A549 treated with DMSO at 1 μM for 4 hours (cell line): Measurements from ENCODE around the gene DMGDH. TPM values are rescaled to one million over a fixed set of nuclear protein-coding genes. Genes with fewer than 3 reads are reported as not detected.

Experiments
- total RNA-seq: library from RNA; stranded (reverse); fragments of 200-300 nt; extraction: Qiagen RNA extraction; gene quantifications from 5 replicates; pipeline ENCODE4 v1.2.3, GENCODE V29; 2022; ENCODE audit warnings: low read depth

The DMGDH gene
- total RNA-seq: not detected in 5 replicates

DNA sequence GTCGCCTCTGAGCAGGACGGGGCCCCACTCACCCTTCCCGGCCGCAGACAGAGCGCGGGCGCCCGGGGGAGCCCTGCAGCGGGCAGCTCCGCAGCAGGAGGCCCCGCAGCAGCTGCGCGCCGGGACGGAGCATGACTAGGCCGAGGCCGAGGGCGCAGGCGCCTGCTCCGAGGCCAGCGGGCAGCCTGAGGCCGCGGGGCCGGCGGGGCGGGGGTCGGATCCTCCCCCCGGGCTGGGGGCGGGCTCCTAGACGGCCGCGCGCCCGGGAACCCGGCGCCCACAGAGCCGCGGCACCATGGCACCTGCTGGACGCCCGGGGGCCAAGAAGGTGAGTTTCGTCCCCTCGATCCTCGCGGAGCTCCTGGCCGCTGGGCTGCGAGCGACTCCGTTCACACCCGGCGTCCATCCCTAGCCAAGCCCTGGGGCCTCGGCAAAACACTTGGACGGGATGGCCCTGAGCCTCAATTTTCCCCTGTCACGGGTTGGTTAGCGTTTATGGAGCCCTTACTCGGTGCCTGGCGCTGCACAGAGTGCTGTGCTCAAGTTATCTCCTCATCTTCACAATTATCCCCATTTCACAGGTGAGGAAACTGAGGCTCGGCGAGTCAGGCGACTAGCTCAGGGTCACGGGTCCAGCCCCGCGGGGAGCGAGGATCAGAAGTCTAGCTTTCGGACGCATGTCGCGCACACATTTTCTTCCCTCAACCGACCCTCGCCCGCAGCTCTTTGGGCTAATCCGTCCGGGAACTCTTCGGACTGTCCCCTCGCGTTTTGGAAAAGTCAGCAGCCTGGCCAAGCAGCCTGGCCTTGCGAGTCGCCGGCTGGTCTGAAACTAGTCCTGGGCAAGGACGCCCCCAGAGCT, at the start of gene DMGDH, which contains the start of gene BHMT2:
TSS of gene DMGDH (minus strand) at position 187 of the 862 bp plus-strand sequence. CDS start at position 133, 54 bp downstream.
TSS of gene BHMT2 (plus strand) at position 280 of the 862 bp plus-strand sequence. CDS start at position 296, 16 bp downstream.

DNA sequence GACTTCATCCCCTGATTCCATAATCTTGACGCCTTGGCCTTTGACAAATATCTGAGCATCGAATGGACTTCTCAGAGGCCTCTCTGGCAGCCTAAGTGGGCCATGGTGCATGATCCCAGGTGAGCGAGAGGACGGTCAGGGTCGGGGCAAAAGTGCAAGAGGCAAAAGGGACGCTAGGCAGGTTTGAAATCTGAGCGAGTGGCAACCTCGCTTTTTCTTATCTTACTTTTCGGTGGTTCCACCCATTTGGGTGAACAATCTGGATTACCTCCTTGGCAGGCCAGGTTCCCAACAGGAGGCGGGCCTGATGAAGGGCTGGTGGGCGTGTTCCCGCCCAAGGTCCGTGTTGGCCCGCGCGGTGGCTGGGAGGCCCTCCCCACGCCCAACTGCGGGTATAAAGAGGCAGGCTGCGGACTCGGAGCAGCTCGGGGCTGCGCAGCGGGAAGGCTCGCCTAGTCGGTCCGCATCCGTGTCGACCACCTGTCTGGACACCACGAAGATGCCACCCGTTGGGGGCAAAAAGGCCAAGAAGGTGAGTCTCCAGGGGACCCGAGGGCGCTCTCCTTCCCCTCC, 42.0 kb upstream of the DMGDH start, which contains the start of gene BHMT:
TSS of gene BHMT (plus strand) at position 423 of the 573 bp plus-strand sequence. CDS start at position 500, 77 bp downstream.

DNA sequence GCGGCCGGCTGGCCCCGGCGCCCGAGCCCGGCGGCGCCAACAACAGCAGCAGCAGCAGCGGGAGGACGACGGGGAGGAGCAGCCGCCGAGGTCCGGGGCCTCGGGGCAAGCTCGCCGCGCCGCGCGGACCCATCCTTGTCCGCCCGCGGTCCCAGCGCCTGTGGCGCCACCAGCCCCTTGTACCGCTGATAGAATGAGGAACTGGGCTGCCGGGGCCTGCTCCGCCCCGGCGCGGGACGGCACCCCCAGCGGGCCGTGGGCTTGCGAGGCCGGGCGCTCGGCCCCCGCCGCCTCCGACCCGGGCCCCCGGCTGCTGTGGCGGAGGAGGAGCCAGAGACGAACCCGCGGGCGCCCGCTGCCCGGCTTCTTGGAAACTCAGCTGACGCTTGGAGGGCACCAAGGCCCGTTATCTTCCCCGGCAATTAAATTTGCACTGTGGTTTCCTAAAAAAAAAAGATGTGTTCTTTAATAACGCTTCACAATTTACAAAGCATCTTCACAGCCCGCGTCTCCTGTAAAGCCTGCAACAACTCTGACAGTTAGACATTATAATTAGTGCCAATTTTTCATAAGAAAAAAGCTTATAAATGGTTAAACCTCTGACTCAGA, 84.3 kb downstream of the DMGDH start, which contains the start of gene ARSB:
TSS of gene ARSB (minus strand) at position 195 of the 609 bp plus-strand sequence. CDS start at position 133, 62 bp downstream.

Other genes with a start within 250 kb of the DMGDH start
- gene ARSB, start 84.4 kb downstream of the DMGDH start, total RNA-seq: 9.2 to 11.9 TPM (median 10.0 TPM) in 5 replicates
- gene BHMT2, start 93 bp upstream of the DMGDH start, total RNA-seq: not detected in 5 replicates
- gene BHMT, start 42.1 kb upstream of the DMGDH start, total RNA-seq: not detected in 5 replicates
- gene JMY, start 166.5 kb upstream of the DMGDH start, total RNA-seq: 2.9 to 4.3 TPM (median 3.9 TPM) in 5 replicates